ENCODE data around the gene VDR. TPM values are rescaled to one million over a fixed set of nuclear protein-coding genes. Genes with fewer than 3 reads are reported as not detected.

Gene VDR
- total RNA-seq, 3 donors from 2014 or later (not counting 1 experiment from before 2014, with no cell fraction given) = 1.1 to 2.5 (median 1.6) TPM

DNA sequence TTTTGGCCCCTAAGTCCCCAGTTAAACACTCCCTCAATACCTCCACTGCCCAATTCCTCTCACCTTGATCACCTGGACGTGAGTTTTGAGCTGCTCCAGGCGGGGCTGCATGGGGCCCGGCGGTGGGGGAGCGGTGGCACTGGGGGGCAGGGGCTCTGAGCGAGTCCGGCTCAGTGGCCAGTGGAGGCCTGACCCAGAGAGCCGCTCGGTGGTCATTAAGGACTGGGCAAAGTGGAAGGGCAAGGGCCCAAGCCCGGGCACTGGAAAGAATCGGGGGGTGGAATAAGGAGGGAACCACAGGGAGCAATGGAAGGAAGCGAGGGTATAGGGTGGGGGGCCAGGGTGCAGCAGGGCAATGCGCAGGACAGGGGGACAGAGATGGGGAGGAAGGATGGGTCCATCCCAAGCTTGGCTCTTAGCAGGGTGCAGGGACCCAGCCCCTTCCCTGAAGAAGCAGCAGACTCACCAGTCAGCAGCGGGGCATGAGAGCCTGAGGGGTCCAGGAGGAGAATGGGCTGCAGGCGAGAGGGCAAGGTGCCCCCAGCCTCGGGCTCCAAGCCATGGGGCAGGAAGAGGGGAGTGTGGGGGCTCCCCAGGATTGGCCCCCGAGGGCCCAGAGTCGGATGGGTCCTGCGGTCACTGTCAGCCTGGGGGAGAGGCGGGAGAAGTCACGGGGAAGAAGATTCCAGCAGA lies 109.5 kb downstream of the VDR start:
- H3K4me3 ChIP-seq (ENCODE audit: low read length) = no peak overlapping the region
- H3K9me3 ChIP-seq (ENCODE audit: control insufficient read depth, insufficient read depth, low read length) = no peaks in the 10 kb centered on the region
- H3K27me3 ChIP-seq (ENCODE audit: control insufficient read depth, insufficient read depth, low read length) = no peaks in the 10 kb centered on the region
- ATAC-seq (no peak), DNase-seq (no peak)
- intact Hi-C loops (cut with micrococcal nuclease) = no loop called here
- no peaks in the 10 kb centered on the region for H3K36me3 Mint-ChIP-seq
- H3K36me3 ChIP-seq (ENCODE audit: control insufficient read depth, insufficient read depth, low read length) = peaks cover 74% of the 10 kb centered on the region
- H3K27me3 Mint-ChIP-seq (ENCODE audit: low read depth in 2 of 2) = no peaks in the 10 kb centered on the region
- WGBS (ENCODE audit: insufficient coverage) = 97% methylated on average over 21 of the region's 21 CpGs
- H3K27ac ChIP-seq (ENCODE audit: low read length) = no peak overlapping the region
- no peak overlapping the region for H3K27ac Mint-ChIP-seq
- peaks cover 7 to 22% of the 10 kb centered on the region in 2 donors for H3K4me1 Mint-ChIP-seq
- H3K4me1 ChIP-seq (ENCODE audit: control insufficient read depth, insufficient read depth, low read length) = peaks cover 24% of the 10 kb centered on the region
- H3K4me3 Mint-ChIP-seq = no peak overlapping the region
- TF ChIP-seq, protein P1, sequence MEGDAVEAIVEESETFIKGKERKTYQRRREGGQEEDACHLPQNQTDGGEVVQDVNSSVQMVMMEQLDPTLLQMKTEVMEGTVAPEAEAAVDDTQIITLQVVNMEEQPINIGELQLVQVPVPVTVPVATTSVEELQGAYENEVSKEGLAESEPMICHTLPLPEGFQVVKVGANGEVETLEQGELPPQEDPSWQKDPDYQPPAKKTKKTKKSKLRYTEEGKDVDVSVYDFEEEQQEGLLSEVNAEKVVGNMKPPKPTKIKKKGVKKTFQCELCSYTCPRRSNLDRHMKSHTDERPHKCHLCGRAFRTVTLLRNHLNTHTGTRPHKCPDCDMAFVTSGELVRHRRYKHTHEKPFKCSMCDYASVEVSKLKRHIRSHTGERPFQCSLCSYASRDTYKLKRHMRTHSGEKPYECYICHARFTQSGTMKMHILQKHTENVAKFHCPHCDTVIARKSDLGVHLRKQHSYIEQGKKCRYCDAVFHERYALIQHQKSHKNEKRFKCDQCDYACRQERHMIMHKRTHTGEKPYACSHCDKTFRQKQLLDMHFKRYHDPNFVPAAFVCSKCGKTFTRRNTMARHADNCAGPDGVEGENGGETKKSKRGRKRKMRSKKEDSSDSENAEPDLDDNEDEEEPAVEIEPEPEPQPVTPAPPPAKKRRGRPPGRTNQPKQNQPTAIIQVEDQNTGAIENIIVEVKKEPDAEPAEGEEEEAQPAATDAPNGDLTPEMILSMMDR (IDR thresholded peaks at IDR 0.05) = no peak
- H3K9me3 Mint-ChIP-seq = no peaks in the 10 kb centered on the region

DNA sequence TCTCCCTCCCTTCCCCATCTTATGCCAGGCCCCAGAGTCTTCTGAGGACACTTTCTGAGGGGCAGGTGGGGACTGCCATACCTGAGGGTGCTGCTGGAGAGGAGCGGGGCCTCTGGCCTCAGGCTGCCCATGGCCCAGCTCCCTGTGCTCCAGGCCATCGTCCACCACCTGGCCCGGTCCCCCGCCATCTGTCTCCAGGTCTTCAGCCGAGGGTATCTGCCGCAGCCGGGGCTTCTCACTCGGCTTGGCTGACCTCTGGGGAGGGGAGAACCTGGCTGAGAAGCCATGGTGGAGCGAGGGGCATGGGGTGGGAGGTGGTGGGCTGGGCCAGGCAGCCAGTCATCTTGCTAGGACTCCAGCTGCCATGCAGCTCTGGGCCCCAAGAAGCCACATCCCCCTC lies 110.1 kb downstream of the VDR start:
- Histone ChIP-seq H3K9me3 (ENCODE audit: control insufficient read depth, insufficient read depth, low read length) (no peaks in the 10 kb centered on the region), H3K36me3 (ENCODE audit: control insufficient read depth, insufficient read depth, low read length) (peaks cover 79% of the 10 kb centered on the region), H3K4me1 (ENCODE audit: control insufficient read depth, insufficient read depth, low read length) (peaks cover 18% of the 10 kb centered on the region), H3K4me3 (ENCODE audit: low read length) (no peak overlapping the region), H3K27ac (ENCODE audit: low read length) (no peak overlapping the region), H3K27me3 (ENCODE audit: control insufficient read depth, insufficient read depth, low read length) (no peaks in the 10 kb centered on the region)
- ATAC-seq (no peak), DNase-seq (no peak)
- intact Hi-C loops (cut with micrococcal nuclease) = no loop called here
- 98% methylated on average over 9 of the region's 9 CpGs for whole genome bisulfite sequencing (ENCODE audit: insufficient coverage)
- Mint-ChIP-seq H3K4me3 (no peak overlapping the region), H3K27me3 (ENCODE audit: low read depth in 2 of 2) (no peaks in the 10 kb centered on the region), H3K9me3 (no peaks in the 10 kb centered on the region), H3K4me1 (peaks cover 7 to 18% of the 10 kb centered on the region in 2 donors), H3K36me3 (no peaks in the 10 kb centered on the region), H3K27ac (no peak overlapping the region)
- TF ChIP-seq, protein P1 (IDR thresholded peaks at IDR 0.05) = no peak

DNA sequence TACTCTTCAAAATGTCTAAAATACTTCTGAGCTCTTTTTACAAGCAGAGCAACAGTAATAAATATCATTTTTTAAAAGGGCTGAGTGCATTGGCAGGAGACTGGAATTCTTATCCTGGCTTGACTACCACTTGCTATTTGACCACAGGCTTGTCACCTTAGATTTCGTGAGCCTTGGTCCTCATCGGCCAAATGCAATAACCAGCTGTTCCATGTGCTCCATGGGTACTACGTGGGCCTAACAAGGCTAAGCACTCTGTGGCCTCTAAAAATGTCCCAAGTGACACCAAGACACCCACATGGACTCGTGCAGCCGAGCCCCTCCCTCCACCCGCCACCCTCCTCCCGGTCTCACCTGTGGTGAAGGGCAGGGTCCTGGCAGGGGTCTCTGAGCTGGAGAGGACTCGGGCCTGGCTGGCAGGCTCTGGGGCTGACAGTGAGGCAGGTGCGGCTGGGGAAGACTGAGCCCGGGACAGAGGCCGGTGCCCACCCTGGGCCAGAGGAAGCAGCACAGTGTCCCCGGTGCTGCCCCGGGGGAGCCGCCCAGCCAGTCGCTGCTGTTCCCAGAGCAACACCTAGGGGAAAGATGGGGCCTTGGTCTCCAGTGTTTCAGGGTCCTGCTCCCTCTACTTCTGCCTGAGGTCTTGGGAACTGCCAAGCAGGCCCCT lies 111.6 kb downstream of the VDR start:
- Mint-ChIP-seq H3K27ac (no peak overlapping the region), H3K36me3 (peaks cover 8% of the 10 kb centered on the region), H3K4me1 (peaks cover 7 to 8% of the 10 kb centered on the region in 2 donors), H3K27me3 (ENCODE audit: low read depth in 2 of 2) (no peaks in the 10 kb centered on the region), H3K4me3 (no peak overlapping the region), H3K9me3 (no peaks in the 10 kb centered on the region)
- intact Hi-C loops (cut with micrococcal nuclease) = no loop called here
- no peak for ATAC-seq
- Histone ChIP-seq H3K36me3 (ENCODE audit: control insufficient read depth, insufficient read depth, low read length) (peaks cover 89% of the 10 kb centered on the region), H3K4me1 (ENCODE audit: control insufficient read depth, insufficient read depth, low read length) (peaks cover 7% of the 10 kb centered on the region), H3K4me3 (ENCODE audit: low read length) (no peak overlapping the region), H3K9me3 (ENCODE audit: control insufficient read depth, insufficient read depth, low read length) (no peaks in the 10 kb centered on the region), H3K27me3 (ENCODE audit: control insufficient read depth, insufficient read depth, low read length) (no peaks in the 10 kb centered on the region), H3K27ac (ENCODE audit: low read length) (no peak overlapping the region)
- TF ChIP-seq, protein P1 (IDR thresholded peaks at IDR 0.05) = no peak
- no peak for DNase-seq
- WGBS (ENCODE audit: insufficient coverage) = 94% methylated on average over 15 of the region's 15 CpGs

All from natural killer cell (primary cell).